Osteocyte (in vitro differentiated cells): ENCODE measurements around the gene FCN3. TPM values are rescaled to one million over a fixed set of nuclear protein-coding genes. Genes with fewer than 3 reads are reported as not detected.
A peak's percentile ranks its signal among the peaks of the same experiment; 100 is the strongest.

Source experiments
- DNase-seq: peaks from one replicate; pipeline ENCODE4 v3.0.0; 2021; ENCODE audit warnings: mixed read lengths; ENCODE audit not compliant: unreplicated experiment; ENCODE audit errors: extremely low spot score
- H3K27ac Mint-ChIP-seq: one replicate; pipeline ENCODE4 v1.8.0; 2021; ENCODE audit warnings: mild to moderate bottlenecking, mixed read lengths; ENCODE audit not compliant: unreplicated experiment
- H3K27me3 Mint-ChIP-seq: one replicate; pipeline ENCODE4 v1.8.0; 2021; ENCODE audit warnings: mixed read lengths; ENCODE audit not compliant: unreplicated experiment
- H3K36me3 Mint-ChIP-seq: one replicate; pipeline ENCODE4 v1.8.0; 2021; ENCODE audit warnings: mixed read lengths; ENCODE audit not compliant: unreplicated experiment
- H3K4me1 Mint-ChIP-seq: one replicate; pipeline ENCODE4 v1.8.0; 2021; ENCODE audit warnings: mixed read lengths; ENCODE audit not compliant: unreplicated experiment
- H3K4me3 Mint-ChIP-seq: one replicate; pipeline ENCODE4 v1.8.0; 2021; ENCODE audit warnings: mild to moderate bottlenecking, moderate library complexity, mixed read lengths; ENCODE audit not compliant: unreplicated experiment
- H3K9me3 Mint-ChIP-seq: one replicate; pipeline ENCODE4 v1.8.0; 2021; ENCODE audit warnings: mixed read lengths; ENCODE audit not compliant: unreplicated experiment
- CTCF ChIP-seq: fragments of 200-600 bp; sonication (generic); IDR thresholded peaks from 2 replicates; pipeline ENCODE4 v1.5.0; 2021; ENCODE audit warnings: antibody characterized with exemption, mild to moderate bottlenecking, moderate library complexity
- total RNA-seq: library from RNA; stranded (reverse); gene quantifications from 2 replicates; pipeline ENCODE4 v1.2.1, GENCODE V29; 2021

Gene FCN3
- total RNA-seq, 1 donor from 2014 or later = not detected

DNA sequence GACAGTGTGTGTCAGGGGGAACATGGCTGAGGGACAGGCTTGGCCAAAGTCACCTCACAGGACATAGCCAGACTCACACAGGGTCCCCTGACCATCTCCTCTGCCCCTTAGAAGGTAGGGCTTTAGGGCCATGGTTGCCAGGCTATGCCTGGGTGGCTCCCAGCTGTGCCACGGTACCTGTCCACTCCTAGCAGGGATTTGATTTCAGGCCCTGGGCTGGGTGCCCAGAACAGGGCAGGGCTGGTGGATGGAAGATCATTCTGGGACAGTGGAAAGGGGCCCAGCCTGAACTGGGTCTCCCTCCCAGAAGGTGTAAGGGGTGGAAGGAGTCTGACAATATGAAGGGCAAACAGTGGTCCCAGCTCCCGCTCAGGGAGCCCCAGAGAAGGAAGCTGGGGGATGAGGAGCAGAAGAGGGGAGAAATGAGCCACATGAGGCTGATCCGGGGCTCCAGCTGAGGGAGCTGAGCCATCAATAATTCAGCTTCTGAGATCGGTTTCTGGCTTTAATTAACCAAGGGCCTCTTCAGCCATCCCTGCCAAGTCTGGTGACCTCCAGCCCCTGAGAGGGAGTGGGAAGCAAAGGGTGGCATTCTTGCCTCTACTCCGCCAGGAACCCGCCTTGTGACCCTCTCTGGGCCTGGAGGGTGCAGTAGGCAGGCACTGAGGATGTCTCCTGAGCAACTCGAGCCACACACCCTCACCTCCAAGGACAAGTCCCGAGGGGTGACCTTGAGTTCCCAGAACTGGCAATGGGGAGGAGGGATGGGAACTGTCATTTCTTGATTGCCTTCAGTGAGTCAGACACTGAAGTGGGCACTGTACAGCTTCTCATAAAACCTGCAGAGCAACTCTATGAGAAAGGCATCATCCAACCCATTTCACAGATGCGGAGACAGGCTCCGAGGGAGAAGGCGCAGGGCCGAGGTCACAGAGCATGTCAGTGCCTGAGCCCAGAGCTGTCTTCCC lies 6.4 kb upstream of the FCN3 start:
- TF ChIP-seq CTCF = no peak
- H3K36me3 Mint-ChIP-seq = no peaks in the 10 kb centered on the region
- no peaks in the 10 kb centered on the region for H3K9me3 Mint-ChIP-seq
- peak overlapping the region; percentile 78 for H3K27ac Mint-ChIP-seq
- no peak overlapping the region for H3K4me3 Mint-ChIP-seq
- peaks cover 22% of the 10 kb centered on the region for H3K4me1 Mint-ChIP-seq
- H3K27me3 Mint-ChIP-seq = no peaks in the 10 kb centered on the region
- DNase-seq = no peak

DNA sequence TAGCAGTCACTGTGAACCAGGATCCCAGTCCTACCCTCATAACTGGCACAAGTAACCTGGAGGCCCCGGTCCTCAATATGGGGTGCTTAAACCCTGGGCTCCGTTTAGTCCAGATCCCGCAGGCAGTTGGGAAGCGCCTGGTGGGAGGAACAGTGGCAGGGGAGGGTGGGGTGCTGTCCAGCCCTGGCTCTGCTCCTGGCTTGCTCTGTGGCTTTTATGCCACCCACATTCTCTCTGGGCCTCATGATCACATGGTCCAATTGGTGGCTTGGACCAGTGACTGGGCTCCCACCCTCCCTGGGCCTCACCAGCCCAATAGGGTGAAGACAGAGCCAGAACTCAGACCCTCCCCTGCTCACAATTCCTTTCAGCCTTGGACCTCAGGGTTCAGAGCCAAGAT lies 5.6 kb upstream of the FCN3 start:
- H3K27ac Mint-ChIP-seq = no peak overlapping the region
- DNase-seq = no peak
- no peaks in the 10 kb centered on the region for H3K9me3 Mint-ChIP-seq
- TF ChIP-seq CTCF = no peak
- peaks cover 22% of the 10 kb centered on the region for H3K4me1 Mint-ChIP-seq
- H3K4me3 Mint-ChIP-seq = no peak overlapping the region
- no peaks in the 10 kb centered on the region for H3K27me3 Mint-ChIP-seq
- H3K36me3 Mint-ChIP-seq = no peaks in the 10 kb centered on the region

GRCh38 chr1:27379564-27380122 lies 5.0 kb upstream of the FCN3 start:
- DNase-seq = no peak
- Mint-ChIP-seq H3K4me3 (no peak overlapping the region), H3K36me3 (no peaks in the 10 kb centered on the region), H3K4me1 (peaks cover 22% of the 10 kb centered on the region), H3K27me3 (no peaks in the 10 kb centered on the region), H3K9me3 (no peaks in the 10 kb centered on the region), H3K27ac (peak overlapping the region; percentile 10)
- TF ChIP-seq CTCF = no peak

DNA sequence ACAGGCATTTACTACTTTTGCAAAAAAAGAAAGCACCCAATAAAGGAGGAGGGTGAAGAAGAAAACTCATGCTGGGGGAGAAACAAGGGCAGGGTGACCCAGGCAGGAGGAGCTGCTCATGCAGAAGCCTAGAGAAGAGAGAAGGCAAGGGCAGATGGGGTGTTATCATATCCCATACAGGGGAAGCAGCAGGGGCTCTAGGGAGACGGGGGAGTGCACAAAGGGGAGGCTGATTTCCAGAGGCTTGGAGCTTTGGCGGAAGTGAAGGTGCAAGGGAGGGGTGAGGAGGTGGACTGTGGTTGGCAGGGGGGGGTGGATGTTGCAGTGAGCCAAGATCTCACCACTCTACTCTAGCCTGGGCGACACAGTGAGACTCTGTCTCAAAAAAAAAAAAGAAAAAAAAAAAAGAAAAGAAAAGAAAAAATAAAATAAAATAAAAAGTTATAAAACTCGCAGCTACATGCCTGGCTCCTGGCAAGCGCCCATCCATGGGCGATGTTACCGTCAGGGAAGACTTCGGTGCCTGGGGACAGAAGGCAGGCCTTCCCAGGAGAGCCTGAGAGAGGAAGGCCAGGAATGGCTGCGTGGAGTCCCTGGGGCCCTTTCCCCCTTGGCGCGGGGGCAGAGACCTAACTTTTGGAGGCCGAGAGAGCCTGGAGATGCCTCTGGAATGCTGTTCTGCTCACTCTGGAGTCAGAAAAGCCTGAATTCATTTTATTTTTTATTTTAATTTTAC lies 3.3 kb upstream of the FCN3 start:
- H3K27ac Mint-ChIP-seq = no peak overlapping the region
- H3K4me3 Mint-ChIP-seq = no peak overlapping the region
- TF ChIP-seq CTCF = no peak
- H3K9me3 Mint-ChIP-seq = no peaks in the 10 kb centered on the region
- no peaks in the 10 kb centered on the region for H3K27me3 Mint-ChIP-seq
- peaks cover 20% of the 10 kb centered on the region for H3K4me1 Mint-ChIP-seq
- DNase-seq = no peak
- H3K36me3 Mint-ChIP-seq = no peaks in the 10 kb centered on the region
